HepG2 (cell line): ENCODE results near the gene TLN1. TPM values are rescaled to one million over a fixed set of nuclear protein-coding genes. Genes with fewer than 3 reads are reported as not detected.

ENCODE experiments used
- ATF7 ChIP-seq, 2 experiments: fragments of 450-650 bp in 1 of 2; sonication (generic) in 1 of 2; formaldehyde crosslinking in 1 of 2; IDR thresholded peaks; 2 replicates each; pipeline versions ENCODE4 v1.4.0 to v1.6.1; 2016 to 2020; ENCODE audit warnings: antibody characterized with exemption in 1 of 2, mild to moderate bottlenecking in 1 of 2, missing genetic modification reagents in 1 of 2
- GPN1 ChIP-seq: sonication (generic); formaldehyde crosslinking; IDR thresholded peaks from 2 replicates; pipeline ENCODE4 v1.5.1; 2020; ENCODE audit warnings: missing genetic modification reagents, borderline replicate concordance
- GTF3A ChIP-seq: sonication (generic); formaldehyde crosslinking; conservative IDR thresholded peaks from 2 replicates; pipeline ENCODE4 v1.4.0; 2020; ENCODE audit warnings: mild to moderate bottlenecking, missing genetic modification reagents
- HOXA7 ChIP-seq: sonication (generic); formaldehyde crosslinking; IDR thresholded peaks from 2 replicates; pipeline ENCODE4 v1.8.1; 2022; ENCODE audit warnings: mild to moderate bottlenecking, missing genetic modification reagents, moderate library complexity
- PHF21A ChIP-seq: sonication (generic); formaldehyde crosslinking; IDR thresholded peaks from 2 replicates; pipeline ENCODE4 v1.5.0; 2020; ENCODE audit warnings: mild to moderate bottlenecking, missing genetic modification reagents
- POLR2G ChIP-seq: fragments of 200-400 bp; formaldehyde crosslinking; IDR thresholded peaks from 2 replicates; pipeline ENCODE4 v1.6.1; 2018; ENCODE audit warnings: mild to moderate bottlenecking, low read depth, low read length, moderate library complexity
- RFXANK ChIP-seq: IDR thresholded peaks from 2 replicates; pipeline ENCODE4 v1.6.1; 2016
- WIZ ChIP-seq: sonication (generic); formaldehyde crosslinking; IDR thresholded peaks from 2 replicates; pipeline ENCODE4 v1.5.1; 2020; ENCODE audit warnings: mild to moderate bottlenecking, missing genetic modification reagents
- ZFP1 ChIP-seq: IDR thresholded peaks from 2 replicates; pipeline ENCODE4 v1.6.1; 2016
- ZKSCAN5 ChIP-seq: sonication (generic); formaldehyde crosslinking; IDR thresholded peaks from 2 replicates; pipeline ENCODE4 v1.5.1; 2020; ENCODE audit warnings: mild to moderate bottlenecking, missing genetic modification reagents
- ZNF138 ChIP-seq: sonication (generic); formaldehyde crosslinking; IDR thresholded peaks from 2 replicates; pipeline ENCODE4 v1.5.0; 2020; ENCODE audit warnings: mild to moderate bottlenecking, low read depth, missing genetic modification reagents
- ZNF142 ChIP-seq: sonication (generic); formaldehyde crosslinking; IDR thresholded peaks from 2 replicates; pipeline ENCODE4 v1.4.0; 2020; ENCODE audit warnings: missing genetic modification reagents
- ZNF160 ChIP-seq: sonication (generic); formaldehyde crosslinking; IDR thresholded peaks from 2 replicates; pipeline ENCODE4 v1.8.0; 2022; ENCODE audit warnings: mild to moderate bottlenecking, inconsistent platforms, missing genetic modification reagents
- ZNF224 ChIP-seq: sonication (generic); formaldehyde crosslinking; IDR thresholded peaks from 2 replicates; pipeline ENCODE4 v1.5.0; 2020; ENCODE audit warnings: mild to moderate bottlenecking, missing genetic modification reagents
- ZNF512 ChIP-seq: sonication (generic); formaldehyde crosslinking; IDR thresholded peaks from 2 replicates; pipeline ENCODE4 v1.4.0; 2020; ENCODE audit warnings: mild to moderate bottlenecking, missing genetic modification reagents
- ZNF605 ChIP-seq: sonication (generic); formaldehyde crosslinking; IDR thresholded peaks from 2 replicates; pipeline ENCODE4 v1.8.0; 2022; ENCODE audit warnings: mild to moderate bottlenecking, missing genetic modification reagents
- polyA plus RNA-seq, 8 experiments: library from polyadenylated mRNA; depleted of rRNA in 3 of 8; stranded (reverse) in 7 of 8; unstranded in 1 of 8; fragments of >200 nt; fragmentation: Illumina TruSeq in 4 of 8; extraction: Trizol in 4 of 8; gene quantifications; 2 replicates each; pipeline versions ENCODE4 v1.2.1 to v1.2.3, GENCODE V29; 2011 to 2016; ENCODE audit warnings: low read depth in 4 of 8, missing spikeins in 1 of 8, mixed read lengths in 1 of 8; ENCODE audit not compliant: insufficient read depth in 1 of 8
- total RNA-seq, 5 experiments: library from RNA; depleted of rRNA; stranded (reverse); fragments of >200 nt; fragmentation: Illumina TruSeq; extraction: Trizol; gene quantifications; 2 replicates each; pipeline ENCODE4 v1.2.3, GENCODE V29; 2016; ENCODE audit warnings: low read depth in 1 of 5
- TF ChIP-seq, protein P1 (sequence below): sonication (generic); formaldehyde crosslinking; IDR thresholded peaks from 2 replicates; pipeline ENCODE4 v1.5.1; 2020; ENCODE audit warnings: missing genetic modification reagents, mild to moderate bottlenecking, borderline replicate concordance
- TF ChIP-seq, protein P2 (sequence below): sonication (generic); formaldehyde crosslinking; IDR thresholded peaks from 2 replicates; pipeline ENCODE4 v1.4.0; 2020; ENCODE audit warnings: low read depth, mild to moderate bottlenecking, missing genetic modification reagents

Gene TLN1
- total and polyA plus RNA-seq, 2 of the 13 experiments (the other 11 are each of a cell fraction or from before 2014, with no cell fraction given): 35.2 to 51.8 TPM

GRCh38 chr9:35657546-35658136 is 74.4 kb downstream of the TLN1 start, which contains the start of gene RMRP (continued):
- peak; percentile 85 for TF ChIP-seq ZNF142 (CRISPR knock-in tag)
- TF ChIP-seq GTF3A (CRISPR knock-in tag): 0 out of 2 replicates have a peak, but pooled peaks have one; percentile 84
- peak; percentile 94 for TF ChIP-seq PHF21A (CRISPR knock-in tag)
- TF ChIP-seq ATF7 (IDR thresholded peaks at IDR 0.05): peak; percentile 20; the same call in 1 of the 2 replicates
- peak; percentile 77 for TF ChIP-seq ATF7 (CRISPR knock-in tag; IDR thresholded peaks at IDR 0.05)
- no peak; the same call in 1 of the 2 replicates for TF ChIP-seq RFXANK (CRISPR knock-in tag)
- peak; percentile 92; the same call in 1 of the 2 replicates for TF ChIP-seq ZNF138 (CRISPR knock-in tag)
- TF ChIP-seq, protein P1, sequence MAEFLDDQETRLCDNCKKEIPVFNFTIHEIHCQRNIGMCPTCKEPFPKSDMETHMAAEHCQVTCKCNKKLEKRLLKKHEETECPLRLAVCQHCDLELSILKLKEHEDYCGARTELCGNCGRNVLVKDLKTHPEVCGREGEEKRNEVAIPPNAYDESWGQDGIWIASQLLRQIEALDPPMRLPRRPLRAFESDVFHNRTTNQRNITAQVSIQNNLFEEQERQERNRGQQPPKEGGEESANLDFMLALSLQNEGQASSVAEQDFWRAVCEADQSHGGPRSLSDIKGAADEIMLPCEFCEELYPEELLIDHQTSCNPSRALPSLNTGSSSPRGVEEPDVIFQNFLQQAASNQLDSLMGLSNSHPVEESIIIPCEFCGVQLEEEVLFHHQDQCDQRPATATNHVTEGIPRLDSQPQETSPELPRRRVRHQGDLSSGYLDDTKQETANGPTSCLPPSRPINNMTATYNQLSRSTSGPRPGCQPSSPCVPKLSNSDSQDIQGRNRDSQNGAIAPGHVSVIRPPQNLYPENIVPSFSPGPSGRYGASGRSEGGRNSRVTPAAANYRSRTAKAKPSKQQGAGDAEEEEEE (CRISPR knock-in tag): no peak; the same call in 1 of the 2 replicates
- peak; percentile 97 for TF ChIP-seq ZNF605
- 0 out of 2 replicates have a peak, but pooled peaks have one; percentile 22 for TF ChIP-seq ZNF224 (CRISPR knock-in tag)
- no peak; the same call in 1 of the 2 replicates for TF ChIP-seq GPN1 (CRISPR knock-in tag)
- peak; percentile 73; the same call in 1 of the 2 replicates for TF ChIP-seq HOXA7 (CRISPR knock-in tag)
- peak; percentile 66; the same call in 1 of the 2 replicates for TF ChIP-seq ZNF512 (CRISPR knock-in tag)
- no peak for TF ChIP-seq POLR2G
- TF ChIP-seq WIZ: peak; percentile 51; the same call in 1 of the 2 replicates
- TF ChIP-seq, protein P2, sequence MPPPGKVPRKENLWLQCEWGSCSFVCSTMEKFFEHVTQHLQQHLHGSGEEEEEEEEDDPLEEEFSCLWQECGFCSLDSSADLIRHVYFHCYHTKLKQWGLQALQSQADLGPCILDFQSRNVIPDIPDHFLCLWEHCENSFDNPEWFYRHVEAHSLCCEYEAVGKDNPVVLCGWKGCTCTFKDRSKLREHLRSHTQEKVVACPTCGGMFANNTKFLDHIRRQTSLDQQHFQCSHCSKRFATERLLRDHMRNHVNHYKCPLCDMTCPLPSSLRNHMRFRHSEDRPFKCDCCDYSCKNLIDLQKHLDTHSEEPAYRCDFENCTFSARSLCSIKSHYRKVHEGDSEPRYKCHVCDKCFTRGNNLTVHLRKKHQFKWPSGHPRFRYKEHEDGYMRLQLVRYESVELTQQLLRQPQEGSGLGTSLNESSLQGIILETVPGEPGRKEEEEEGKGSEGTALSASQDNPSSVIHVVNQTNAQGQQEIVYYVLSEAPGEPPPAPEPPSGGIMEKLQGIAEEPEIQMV: peak; percentile 98
- TF ChIP-seq ZKSCAN5 (CRISPR knock-in tag): no peak
- peak; percentile 96 for TF ChIP-seq ZNF160
- TF ChIP-seq ZFP1 (CRISPR knock-in tag): peak; percentile 95
